Colon (tissue), 2 donors: ENCODE measurements around the gene NEURL2.

Experiments
- FAIRE-seq: peaks from 2 replicates; lab custom pipeline; 2012; peaks lifted over from hg19 to GRCh38; lab: Jason Lieb, UNC
- donor health status: control.
- donor health status: control.

NEURL2 gene

DNA sequence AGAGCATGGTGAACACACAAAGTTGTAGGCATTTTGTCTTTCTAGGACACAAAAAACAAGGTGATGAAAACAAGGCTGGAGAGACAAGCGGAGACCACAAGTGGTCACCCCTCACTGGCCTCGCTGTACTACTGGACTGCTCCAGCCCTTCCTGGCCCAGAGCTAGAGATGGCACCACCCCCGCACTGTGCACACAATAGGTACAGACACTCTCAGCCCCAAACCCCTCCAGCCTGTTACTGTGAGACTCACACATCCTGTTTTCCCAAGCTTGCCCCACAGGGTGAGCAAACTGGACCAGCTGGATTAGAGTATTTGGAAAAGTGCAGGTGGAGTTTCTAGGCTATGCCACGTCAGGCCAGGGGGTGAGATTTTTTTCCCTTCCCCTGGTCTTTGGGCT lies 18.4 kb downstream of the NEURL2 start:
- FAIRE-seq: no peak

DNA sequence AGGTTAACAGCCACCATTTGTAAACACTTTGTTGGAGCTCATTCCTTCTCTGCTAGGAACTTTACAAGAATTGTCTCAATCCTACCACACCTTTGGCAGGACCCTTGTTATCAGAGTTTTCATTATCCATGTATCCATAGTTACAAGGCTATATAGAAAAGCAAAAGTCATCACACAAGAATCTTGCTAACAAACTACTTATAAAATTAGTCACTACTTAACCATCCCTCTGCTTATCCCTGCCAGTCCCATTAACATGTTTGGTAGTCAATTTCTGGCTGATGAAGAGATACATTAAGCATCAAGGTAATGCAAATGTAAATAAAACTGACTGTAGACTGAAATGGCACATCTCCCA lies 23.2 kb downstream of the NEURL2 start:
- FAIRE-seq: no peak

DNA sequence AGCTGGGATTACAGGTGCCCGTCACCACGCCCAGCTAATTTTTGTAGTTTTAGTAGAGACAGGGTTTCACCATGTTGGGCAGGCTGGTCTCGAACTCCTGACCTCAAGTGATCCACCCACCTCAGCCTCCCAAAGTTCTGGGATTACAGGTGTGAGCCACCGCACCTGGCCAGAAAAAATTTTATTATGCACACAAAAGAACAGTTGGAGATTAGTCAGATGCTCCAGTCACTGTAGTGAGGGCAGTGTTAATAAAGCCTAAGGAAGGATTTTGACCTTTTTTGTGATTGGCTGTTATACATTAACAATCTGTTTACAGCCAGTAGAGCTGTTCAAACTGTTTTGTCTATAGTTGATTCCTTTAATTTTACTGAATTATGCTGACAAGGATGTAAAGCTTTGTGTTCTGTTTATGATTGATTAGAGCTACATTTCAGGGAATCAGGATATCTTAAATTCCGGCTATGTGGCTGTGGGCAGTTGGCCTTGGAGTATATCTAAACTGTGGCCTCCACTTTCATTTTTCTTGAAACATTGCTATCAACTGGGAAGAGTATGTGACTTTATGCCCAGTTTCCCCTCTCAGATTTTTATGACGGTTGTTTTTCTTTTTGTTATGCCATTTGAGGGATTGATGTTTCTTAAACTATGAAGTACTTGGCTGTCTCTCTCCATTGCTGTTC lies 23.7 kb downstream of the NEURL2 start:
- no peak for FAIRE-seq

DNA sequence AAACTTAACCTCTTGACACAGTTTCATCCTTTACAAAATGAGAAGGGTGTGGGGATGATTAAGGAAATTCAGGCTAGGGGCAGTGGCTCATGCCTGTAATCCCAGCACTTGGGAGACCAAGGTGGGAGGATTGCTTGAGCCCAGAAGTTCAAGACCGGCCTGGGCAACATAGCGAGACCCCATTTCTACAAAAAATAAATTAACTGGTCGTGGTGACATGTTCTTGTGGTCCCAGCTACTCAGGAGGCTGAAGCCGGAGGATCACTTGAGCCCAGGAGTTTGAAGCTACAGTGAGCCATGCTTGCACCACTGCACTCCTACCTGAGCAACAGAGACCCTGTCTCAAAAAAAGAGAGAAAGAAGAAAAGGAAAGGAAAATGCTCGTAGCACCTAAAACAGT lies 24.6 kb downstream of the NEURL2 start:
- FAIRE-seq: no peak

DNA sequence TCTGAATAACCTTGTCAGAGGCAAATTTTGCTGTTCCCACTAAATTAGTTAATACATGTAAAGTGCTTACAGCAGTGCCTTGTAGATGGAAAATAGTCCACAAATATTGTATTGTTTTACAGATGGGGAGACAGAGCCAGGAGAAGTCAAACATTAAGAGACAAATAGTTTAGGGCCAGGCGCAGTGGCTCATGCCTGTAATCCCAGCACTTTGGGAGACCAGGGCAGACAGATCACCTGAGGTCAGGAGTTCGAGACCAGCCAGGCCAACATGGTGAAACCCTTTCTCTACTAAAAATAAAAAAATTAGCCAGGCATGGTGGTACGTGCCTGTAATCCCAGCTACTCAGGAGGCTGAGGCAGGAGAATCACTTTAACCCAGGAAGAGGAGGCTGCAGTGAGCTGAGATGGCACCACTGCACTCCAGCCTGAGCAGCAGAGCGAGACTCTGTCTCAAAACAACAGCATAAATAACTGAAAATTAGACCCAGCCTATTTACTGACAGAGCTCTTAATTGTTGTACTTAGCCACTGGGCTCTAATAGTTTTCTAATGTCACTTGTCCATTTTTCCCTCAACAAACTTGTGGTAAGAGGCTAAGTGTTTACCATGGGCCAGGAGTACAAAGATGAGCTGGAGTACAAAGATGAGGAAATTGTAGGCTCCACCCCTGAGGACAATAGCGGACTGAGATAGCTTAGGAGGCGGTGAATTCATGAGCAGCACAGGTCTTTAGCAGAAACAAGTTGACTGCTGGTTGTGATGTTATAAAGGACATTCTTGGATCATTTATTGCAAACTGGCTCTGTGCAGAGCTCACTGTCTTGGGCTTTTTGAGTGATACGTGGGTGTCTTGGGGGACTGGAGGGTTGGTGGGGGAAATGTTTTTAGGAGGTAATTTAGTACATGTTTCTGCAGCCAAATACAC lies 27.2 kb downstream of the NEURL2 start:
- FAIRE-seq: no peak

DNA sequence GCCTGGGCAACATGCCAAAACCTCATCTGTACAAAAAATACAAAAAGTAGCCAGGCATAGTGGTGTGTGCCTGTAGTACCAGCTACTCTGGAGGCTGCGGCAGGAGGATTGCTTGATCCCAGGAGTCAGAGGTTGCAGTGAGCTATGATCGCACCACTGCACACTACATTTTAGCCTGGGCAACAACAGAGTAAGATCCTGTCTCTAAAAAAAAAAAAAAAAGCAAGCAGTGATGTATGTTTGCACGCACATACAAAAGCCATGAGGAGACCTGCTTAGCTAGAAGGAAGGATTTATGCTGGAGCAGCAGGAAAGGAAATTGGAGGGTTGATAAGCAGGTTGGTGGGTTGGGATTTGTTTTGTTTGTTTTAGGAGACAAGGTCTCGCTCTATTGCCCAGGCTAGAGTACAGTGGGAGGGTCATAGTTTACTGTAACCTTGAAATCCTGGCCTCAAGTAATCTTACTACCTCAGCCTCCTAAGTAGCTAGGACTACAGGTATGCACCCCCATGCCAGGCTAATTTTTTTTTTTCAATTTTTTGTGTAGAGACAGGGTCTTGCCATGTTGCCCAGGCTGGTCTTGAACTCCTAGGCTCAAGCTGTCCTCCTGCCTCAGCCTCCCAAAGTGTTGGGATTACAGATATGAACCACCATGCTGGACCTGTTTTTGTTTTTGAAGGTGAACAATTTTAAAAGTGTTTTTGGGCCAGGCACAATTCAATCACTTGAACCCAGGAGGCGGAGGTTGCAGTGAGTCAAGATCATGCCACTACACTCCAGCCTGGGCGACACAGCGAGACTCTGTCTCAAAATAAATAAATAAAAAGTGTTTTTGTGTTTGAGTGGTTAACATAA lies 29.6 kb downstream of the NEURL2 start:
- FAIRE-seq: no peak

DNA sequence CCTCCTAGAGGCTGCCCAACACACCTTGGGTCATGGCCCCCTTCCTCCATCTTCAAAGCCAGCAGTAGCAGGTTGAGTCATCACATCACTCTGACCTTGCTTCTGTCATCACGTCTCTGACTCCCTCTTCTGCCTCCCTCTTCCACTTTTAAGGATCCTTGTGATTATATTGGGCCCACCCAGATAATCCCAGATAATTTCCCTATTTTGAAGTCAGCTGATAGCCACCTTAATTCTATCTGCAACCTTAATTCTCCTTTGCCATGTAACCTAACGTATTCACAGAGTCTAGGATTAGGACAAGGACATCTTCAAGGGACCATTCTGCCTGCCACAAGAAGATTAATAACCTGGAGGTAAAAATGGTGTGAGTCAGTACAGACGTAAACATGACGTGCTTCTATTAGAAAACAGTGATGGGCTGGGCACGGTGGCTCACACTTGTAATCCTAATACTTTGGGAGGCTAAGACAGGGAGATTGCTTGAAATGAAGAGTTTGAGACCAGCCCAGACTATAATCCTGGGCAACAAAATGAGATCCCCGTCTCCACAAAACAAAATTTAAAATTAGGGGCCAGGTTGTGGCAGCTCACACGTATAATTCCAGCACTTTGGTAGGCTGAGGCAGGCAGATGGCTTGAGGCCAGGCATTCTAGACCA lies 30.3 kb downstream of the NEURL2 start:
- FAIRE-seq: no peak

DNA sequence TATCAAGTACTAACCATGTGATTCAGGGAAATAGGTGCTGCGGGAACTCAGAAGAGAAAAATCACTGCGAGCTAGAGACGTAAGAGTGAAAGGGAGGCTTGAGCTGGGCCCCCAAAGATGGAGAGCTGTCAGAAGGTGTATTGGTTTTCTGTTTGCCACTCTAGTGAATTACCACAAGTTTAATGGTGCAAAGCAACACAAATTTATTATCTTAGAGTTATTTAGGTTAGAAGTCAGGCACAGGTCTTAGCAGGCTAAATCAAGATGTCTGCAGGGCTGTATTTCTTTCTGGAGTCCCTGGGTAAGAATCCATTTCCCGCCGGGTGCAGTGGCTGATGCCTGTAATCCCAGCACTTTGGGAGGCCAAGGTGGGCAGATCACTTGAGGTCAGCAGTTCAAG lies 31.1 kb downstream of the NEURL2 start:
- FAIRE-seq: no peak

DNA sequence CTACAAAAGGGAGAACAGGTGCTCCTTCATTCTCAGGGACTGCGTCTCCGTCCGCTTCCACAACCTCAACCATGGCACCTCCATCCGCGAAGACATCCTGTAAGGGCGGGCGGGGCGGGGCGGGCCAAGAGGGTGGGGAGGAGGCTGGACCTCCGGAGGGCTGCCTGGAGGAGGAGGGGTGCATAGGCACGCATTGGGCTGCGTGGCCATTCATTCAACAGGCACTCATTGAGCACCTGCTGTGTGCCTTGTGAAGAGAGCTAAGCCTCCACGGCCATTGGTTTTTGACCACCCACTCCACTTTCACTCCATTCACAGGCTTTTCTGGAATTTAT lies 33.2 kb downstream of the NEURL2 start:
- no peak for FAIRE-seq

DNA sequence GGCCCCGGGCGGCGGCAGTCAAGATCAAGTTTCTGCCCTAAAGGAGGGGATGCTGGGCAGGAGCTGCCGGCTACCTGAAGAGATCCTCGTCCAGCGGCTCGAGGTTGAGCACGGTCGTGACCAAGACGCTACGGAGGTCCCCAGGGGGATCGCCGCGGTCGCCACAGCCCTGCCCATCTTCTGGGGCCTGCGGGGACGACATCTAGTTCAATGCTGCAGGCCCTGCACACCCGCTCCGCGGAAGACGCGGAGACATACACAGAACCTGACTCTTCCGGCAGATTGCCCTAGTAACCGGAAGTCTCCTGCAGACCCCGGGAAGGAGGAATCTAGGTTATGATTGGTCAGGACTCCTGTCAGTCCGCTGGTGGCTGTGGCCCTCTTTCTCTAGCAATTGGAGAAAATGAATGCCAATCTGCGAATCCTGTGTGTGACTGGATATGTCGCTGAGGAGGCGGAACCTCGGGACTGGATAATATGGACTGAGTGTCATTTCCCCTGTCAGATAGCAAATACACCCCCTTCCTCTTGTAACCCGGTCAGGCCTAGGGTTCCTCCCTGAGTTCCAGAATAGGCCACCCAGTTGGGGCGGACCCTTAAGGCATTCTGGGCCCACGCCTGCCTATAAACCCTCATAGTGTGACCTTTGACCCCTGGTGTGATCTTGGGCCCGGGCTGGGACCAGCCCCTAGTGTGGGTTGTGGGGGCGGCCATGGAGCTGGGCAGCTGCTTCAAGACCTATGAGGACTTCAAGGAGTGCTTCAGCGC lies 33.7 kb downstream of the NEURL2 start, which contains the start of the genes ACOT8 and ZSWIM3:
TSS of gene ACOT8 (minus strand) at position 279 of the 768 bp plus-strand sequence. CDS start at position 202, 77 bp downstream.
TSS of gene ZSWIM3 (plus strand) at position 501 of the 768 bp plus-strand sequence. CDS start at position 713, 212 bp downstream.
- FAIRE-seq: no peak

DNA sequence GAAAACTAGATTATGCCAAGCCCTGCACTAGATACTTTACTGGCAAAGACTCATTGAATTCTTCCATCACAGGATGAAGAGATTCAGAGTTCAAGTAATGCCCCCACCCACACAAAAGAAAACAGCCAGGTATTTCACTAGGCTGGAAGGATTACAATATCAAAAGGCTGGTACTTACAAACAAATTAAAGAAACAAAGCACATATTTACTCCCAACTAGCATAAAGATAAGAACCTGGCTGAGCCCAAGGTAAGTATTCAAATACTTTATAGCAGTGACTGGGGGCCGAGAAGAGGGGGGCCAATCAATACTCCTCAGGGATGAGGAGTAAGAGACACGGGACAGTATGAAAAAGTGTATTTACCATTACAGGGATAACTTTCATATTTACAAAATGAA lies 37.5 kb downstream of the NEURL2 start:
- FAIRE-seq: no peak

DNA sequence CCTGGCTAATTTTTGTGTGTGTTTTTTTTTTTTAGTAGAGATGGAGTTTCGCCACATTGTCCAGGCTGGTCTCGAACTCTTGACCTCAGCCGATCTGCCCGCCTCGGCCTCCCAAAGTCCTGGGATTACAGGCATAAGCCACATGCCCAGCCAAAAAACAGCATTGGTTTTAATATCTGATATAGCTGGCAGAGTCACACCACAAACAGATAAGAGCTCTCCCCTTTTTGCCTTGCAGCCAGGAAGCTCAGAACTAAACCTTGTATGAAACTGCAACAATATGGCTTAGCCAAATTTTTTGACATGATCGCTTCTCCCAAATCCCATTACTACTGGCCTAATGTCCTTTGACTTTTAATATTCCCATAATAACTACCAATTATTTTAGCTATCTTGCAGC lies 38.7 kb downstream of the NEURL2 start:
- FAIRE-seq: no peak

DNA sequence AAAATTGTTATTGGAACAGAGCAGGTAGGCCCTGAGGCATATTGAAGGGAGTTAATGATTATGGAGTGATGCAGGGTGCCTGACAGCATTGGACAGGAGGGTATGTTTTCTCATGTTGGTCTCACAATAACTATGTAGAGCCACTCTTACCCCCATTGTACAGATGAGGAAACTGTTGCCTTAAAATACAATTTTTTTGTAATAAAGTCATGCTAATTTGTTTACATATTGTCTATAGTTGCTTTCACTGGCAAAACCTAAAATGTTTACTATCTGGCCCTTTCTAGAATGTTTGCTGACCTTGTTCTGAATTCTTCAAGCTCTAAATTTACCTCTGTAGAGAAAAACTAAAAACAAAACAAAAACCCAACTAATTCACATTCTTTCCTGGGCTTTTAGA lies 39.5 kb downstream of the NEURL2 start:
- FAIRE-seq: no peak

DNA sequence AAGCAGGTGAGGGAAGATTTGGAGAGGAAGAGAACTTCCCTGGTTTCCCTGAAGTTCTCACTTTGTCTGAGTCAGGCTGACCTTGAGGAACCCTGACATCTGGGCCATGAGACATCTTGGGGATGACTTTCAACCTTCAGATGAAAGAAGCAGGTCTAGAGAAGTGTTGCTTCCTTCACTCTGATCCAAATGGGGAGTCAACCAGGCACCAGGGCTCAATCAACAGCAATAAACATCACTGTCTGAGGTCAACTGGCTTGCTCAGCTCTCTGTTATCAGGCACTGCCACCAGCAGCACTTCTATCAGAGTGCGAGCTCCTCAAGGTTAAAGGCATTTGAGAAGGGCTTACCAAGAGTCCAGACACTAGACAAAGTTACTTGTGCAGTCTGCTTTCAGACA lies 40.1 kb downstream of the NEURL2 start:
- FAIRE-seq: no peak

DNA sequence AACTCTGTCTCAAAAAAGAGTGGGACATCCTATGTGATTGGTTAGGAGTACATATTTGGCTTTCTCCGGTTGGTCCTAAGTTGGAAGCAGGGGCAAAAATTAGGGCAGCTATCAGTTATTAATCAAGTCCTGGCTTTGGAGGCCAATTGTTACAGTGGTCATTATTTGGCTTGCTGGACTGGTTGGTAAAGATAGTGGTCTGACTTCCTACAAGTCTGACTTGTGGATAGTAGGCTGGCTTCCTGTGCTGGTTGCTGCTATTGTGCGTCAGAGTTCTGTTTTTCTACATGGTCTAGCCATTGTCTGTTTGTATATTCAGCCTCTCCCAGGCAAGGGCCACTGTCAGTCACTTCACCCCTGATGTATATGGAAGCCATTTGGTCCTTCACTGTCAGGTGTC lies 40.8 kb downstream of the NEURL2 start:
- no peak for FAIRE-seq

DNA sequence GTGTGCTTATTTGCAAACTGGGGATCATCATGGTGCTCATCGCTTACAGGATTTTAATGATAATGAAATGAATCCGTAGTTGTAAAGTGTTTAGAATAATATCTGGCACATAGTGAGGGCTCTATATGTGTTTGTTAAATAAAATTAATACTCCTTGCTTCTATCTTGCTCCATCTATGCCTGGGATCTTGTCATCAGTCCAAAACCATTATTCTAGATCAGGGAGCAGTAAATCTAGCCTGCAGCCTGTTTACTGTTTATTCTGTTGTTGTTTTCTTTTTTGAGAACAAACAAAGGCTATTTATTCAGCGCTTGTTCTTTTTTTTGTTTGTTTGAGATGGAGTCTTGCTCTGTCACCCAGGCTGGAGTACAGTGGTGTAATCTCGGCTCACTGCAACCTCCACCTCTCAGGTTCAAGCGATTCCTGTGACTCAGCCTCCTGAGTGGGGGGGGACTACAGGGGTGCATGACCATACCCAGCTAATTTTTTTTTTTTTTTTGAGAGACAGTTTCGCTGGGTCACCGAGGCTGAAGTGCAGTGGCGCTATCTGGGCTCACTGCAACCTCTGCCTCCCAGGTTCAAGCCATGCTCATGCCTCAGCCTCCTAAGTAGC lies 41.9 kb downstream of the NEURL2 start:
- no peak for FAIRE-seq

DNA sequence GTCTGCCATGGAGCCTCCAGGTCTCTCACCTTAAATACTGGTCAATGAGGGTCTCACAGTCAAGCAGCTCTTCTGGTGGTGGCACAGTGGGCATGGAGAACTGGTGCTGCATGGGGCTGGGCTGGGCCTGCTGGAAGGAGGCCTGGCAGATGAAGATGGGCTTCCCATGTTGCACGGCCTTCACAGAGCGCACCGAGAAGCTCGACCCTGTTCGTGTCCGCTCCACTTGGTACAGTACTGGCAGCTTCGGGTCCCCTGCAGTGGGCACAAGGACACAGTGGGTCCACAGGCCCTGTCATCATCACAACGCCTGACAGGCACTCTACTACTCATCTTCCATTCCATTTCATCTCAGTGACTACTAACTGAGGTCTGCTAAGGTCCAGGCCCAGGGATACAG lies 42.6 kb downstream of the NEURL2 start:
- FAIRE-seq: no peak

DNA sequence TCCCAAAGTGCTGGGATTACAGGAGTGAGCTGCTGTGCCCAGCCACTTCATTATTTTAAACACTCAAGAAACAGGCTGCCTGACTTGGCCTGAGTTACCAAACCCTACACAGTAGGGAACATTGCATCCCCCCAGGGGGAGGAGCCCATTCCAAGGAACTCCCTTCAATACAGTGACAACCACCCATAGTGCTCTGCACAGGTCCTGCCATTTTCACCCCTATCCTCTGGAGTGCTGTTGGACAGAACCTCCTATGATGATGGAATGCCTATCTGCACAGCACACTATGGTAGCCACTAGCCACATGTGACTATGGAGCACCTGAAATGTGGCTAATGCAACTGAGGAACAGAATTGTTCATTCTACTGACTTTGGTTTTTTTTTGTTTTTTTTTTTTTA lies 45.6 kb downstream of the NEURL2 start:
- FAIRE-seq: no peak

DNA sequence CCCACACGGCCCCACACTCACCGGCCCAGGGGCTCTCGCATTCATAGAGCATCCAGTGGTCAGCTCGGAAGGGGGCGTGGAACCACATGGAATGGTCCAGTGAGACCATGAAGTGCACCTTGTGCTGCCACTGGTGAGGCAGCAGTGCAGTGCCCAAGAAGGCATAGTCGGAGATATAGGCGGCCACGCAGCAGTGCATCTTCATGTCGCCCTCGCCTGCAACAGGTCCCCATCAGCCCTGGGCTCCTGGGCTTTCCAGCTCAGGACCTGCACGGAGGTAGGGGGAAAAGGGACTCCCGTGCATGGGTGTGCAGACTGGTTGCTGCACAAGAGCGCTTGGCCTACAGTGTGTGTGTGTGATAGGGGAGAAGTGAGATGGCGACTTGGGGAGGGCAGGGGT lies 47.5 kb downstream of the NEURL2 start:
- no peak for FAIRE-seq

DNA sequence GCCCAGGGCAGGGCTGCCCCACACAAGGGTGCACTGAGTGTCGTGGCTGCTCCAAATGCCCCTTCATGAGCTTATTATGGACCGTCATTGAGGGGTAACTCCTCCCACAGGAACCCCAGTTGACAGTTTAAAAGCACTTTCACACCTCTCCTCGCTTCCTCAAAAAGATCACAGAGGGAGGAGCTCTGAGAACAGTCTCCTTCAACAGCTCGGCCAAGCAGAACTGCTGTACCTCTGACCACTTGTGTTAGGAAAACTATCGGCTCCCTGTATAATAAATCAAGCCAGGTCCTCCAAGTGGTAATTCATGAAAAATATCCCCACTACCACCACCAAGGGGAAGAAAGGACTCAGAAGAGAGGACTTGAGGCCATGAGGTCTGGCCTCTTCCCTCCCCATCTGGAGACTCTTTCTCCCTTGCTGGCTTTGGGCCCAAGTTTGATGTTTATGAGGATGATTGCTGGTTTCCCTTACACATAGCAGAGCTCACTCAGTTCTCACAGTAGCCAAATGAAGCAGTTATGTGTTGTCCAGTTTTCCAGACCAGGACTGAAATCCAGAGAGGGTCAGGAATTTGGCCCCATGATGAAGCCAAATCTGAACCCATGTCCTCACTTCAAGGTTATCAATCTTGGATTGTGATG lies 48.7 kb downstream of the NEURL2 start:
- FAIRE-seq: no peak
